Measurements from ENCODE around the gene BCL2L2.

GRCh38 chr14:23286020-23286901, 20.4 kb upstream of the BCL2L2 start, which contains the start of gene HOMEZ:
- no peak for TF ChIP-seq CTCF (IDR thresholded peaks at IDR 0.05)
- no peak for TF ChIP-seq EZH2 (IDR thresholded peaks at IDR 0.05; ENCODE audit: borderline replicate concordance, insufficient read depth, low read depth, low read length, poor library complexity, severe bottlenecking)

All from B cell (primary cell).